Suppressor macrophage treated with lipopolysaccharide for 4 hours (primary cell): ENCODE results near the gene STK38.
"Not testable (repeated sequence)": the region's sequence is repeated elsewhere in the genome, so short reads cannot be mapped to it uniquely, and the experiment has no call there.

Source experiments
- DNase-seq: peaks from one replicate; pipeline ENCODE4 v3.0.0-alpha.2; 2020

STK38 gene

DNA sequence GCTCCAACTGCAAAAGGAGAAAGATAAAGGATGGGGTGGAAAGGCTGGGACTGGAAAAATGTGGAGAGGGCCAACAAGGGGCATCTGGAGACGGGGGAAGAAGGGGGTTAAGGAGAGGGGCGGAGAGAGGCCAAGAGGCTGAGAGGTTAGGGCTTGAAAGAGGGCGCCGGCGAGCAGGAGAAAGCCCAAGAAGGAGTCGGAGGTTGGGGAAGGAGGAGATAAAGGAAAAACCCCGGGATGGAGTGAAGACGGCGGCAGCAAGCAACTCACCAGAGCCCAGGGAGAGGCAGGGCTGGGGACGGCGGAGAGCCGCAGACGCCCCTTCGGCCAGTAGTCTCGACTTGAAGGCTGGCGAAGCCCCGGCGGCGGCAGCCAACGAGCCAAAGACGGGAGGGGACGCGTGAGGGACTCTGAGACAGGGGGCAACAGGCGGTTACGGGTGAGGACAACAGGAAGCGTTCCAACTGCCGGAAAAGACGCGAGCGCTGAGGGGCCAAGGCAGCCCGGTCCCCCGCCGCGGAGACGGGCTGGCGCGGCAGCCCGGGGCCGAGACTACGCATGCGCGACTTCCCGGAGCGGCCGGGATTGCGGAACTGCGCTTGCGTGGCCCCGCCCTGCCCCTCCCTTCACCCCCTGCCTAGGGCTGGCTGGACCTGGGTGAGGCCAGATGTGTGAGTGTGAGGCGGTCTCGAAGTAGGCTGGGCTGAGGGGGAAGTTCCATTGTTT, at the start of gene STK38:
STK38 (minus strand) TSS at position 560 of the 726 bp plus-strand sequence. CDS start 7,277 bp downstream, outside the sequence.
- DNase-seq, result peak; percentile 96

GRCh38 chr6:36596356-36596755, 49.1 kb upstream of the STK38 start:
- DNase-seq, result no peak

DNA sequence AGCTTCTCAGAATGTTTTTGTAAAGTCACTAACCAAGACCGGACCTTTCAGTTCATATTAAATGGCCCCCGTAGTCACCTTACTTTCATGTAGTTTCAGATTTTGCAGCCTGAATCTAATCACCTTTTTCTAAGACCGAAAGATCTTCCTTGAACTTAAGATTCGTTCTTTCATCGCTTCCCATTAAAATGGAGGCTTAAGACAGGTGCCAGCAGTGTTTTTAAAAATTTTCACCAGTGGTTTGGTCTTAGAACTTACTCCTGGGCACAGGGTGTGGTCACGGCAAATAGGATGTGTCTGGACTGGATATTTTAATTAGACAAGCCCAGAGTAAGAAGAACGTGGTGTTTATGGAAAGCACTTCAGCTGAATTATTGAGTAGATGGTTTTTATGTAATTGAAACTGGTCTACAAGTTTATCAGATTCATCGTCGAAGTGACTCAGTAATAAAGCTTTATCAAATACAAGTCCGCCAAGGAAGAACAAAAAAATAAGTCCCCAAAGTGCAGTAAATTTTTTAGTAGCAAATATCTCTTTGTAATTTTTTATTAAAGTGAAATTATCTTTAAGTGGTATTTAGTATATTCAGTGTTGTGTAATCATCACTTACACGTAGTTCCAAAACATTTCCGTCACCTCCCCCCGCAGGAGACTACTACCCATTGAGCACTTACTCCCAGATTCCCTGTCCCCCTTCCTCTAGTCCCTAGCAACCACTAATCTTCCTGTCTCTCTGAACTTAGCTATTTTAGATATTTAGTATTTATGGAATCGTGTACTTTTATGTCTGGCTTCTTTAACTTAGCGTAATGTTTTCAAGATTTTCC, 47.8 kb upstream of the STK38 start:
- DNase-seq, result peak; percentile 68

- peak; percentile 99 for DNase-seq
Measured at GRCh38 chr6:36594029-36594815, 46.9 kb upstream of the STK38 start, which contains the start of gene SRSF3. SRSF3 (plus strand) TSS chr6:36594362; CDS start chr6:36596763, 2,401 bp downstream.

- peak; percentile 52 for DNase-seq
Measured at GRCh38 chr6:36593569-36594028, 46.3 kb upstream of the STK38 start.

DNA sequence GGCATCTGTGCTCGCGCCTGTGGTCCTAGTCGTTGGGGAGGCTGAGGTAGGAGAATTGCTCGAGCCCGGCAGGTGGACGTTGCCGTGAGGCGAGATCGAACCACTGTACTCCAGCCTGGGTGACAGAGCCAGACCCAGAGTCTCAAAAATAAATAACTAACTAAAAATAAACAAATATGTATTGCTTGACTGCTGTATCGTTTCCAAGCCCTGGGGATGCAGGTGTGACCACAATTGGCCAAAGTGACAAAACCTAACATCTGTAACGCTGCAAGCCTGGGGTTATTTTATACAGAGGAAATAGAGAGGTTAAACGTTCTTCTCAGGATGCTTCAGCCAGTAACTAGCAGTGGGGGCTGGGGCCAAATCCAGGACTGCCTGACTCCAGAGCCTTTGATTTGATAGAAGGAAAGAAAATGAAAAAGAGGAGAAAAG, 45.0 kb upstream of the STK38 start:
- DNase-seq, result no peak

GRCh38 chr6:36590237-36590636, 43.0 kb upstream of the STK38 start:
- DNase-seq, result peak; percentile 33

GRCh38 chr6:36589025-36589400, 41.7 kb upstream of the STK38 start:
- not testable (repeated sequence) for DNase-seq

GRCh38 chr6:36586606-36587005, 39.3 kb upstream of the STK38 start:
- no peak for DNase-seq

DNA sequence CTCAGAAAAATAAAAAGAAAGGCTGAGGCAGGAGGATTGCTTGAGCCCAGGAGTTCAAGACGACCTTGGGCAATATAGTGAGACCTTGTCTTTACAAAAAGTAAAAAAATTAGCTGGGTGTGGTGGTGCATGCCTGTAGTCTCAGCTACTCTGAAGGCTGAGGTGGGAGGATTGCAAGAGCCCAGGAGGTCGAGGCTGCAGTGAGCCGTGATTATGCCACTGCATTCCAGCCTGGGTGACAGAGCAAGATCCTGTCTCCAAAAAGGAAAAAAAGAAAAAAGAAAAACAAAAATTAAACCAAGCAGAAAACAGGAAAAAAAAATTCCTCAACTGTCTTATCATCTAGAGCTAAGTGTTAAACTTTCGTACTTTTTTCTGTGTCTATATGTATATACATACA, 34.4 kb upstream of the STK38 start:
- DNase-seq, result no peak

GRCh38 chr6:36580184-36580526, 32.9 kb upstream of the STK38 start:
- no peak for DNase-seq

DNA sequence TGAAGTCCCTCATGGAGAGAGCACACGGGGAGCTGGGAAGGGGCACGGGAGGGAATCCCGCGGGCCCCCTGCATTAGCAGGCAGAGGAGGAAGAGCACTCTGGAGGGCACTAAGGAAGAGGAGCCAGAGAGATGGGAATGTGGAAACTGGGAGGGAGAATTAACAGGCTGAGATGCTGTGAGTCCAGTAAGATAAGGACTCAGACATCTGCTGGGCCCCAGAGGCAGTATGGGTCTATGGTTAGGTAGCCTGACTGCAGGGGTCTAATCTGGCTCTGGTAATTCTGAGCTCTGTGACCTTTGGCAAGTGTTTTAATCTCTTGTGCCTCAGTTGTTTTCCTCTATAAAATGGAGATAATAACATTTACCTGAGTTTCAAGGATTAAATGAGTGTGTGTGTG, 31.2 kb upstream of the STK38 start:
- DNase-seq, result no peak

DNA sequence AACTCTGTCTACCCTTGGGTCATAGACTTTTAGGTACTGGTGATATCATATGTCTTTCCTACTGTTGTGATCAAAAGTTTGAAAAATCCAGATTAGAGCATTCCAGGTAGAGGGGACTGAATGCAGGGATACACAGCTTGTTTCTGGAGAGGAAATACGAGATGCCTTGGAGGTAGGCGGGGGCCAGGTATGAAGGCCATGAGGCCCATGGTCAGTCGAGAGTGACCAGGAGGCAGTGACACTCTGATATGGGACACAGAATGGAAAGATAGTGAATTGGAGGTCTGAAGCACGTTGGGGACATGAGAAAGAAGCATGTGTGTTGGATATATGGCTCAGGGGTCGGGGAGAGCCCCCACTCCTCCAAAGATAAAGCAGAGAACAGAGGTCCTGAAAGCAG, 30.8 kb upstream of the STK38 start:
- DNase-seq, result no peak

DNA sequence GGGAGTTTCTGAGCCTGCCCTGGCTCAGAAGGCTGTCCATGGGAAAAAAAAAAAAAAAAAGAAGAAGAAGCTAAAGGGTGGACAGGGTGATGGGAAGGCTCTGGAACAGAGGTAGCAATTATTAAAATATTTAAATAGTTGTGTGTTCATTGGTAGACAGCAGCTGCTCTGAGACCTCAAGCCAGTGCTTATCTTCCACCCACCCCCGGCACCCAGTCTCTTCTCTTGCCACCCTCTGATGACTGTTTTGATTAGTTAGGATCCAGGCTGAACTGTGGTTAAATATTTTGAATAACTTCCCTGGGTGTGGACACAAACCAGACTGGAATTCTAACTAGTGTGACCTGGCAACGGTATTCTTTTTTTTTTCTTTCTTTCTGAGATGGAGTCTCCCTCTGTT, 30.0 kb upstream of the STK38 start:
- DNase-seq, result no peak

- DNase-seq, result no peak
Measured at GRCh38 chr6:36576578-36576977, 29.3 kb upstream of the STK38 start.

GRCh38 chr6:36574679-36575078, 27.4 kb upstream of the STK38 start:
- no peak for DNase-seq

DNA sequence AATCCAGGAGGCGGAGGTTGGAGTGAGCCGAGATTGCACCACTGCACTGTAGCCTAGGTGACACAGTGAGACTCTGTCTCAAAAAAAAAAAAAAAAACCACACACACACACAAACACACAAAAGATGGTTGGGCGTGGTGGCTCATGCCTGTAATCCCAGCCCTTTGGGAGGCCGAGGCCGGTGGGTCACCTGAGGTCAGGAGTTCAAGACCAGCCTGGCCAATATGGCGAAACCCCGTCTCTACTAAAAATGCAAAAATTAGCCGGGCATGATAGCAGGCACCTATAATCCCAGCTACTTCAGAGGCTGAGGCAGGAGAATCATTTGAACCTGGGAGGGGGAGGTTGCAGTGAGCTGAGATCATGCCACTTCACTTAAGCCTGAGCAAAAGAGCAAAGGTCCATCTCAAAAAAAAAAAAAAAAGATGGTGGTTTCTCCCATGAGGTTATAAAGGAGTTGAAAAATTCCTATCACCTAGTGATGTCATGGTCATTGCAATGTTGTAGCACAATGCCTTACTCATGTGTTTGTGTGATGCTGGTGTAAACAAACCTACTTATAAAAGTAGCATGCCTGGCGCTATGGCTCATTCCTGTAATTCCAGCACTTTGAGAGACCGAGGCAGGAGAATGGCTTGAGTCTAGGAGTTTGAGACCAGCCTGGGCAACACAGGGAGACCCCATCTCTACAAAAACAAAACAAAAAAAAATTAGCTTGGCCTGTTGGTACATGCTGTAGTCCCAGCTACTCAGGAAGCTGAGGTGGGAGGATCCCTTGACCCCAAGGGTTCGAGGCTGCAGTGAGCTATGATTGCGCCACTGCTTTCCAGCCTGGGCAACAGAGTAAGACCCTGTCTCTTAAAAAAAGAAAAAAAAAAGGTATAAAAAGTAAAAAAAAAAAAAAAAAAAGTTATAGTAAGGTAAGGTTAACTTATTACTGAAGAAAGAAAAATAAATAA, 25.4 kb upstream of the STK38 start:
- not testable (repeated sequence) for DNase-seq

DNA sequence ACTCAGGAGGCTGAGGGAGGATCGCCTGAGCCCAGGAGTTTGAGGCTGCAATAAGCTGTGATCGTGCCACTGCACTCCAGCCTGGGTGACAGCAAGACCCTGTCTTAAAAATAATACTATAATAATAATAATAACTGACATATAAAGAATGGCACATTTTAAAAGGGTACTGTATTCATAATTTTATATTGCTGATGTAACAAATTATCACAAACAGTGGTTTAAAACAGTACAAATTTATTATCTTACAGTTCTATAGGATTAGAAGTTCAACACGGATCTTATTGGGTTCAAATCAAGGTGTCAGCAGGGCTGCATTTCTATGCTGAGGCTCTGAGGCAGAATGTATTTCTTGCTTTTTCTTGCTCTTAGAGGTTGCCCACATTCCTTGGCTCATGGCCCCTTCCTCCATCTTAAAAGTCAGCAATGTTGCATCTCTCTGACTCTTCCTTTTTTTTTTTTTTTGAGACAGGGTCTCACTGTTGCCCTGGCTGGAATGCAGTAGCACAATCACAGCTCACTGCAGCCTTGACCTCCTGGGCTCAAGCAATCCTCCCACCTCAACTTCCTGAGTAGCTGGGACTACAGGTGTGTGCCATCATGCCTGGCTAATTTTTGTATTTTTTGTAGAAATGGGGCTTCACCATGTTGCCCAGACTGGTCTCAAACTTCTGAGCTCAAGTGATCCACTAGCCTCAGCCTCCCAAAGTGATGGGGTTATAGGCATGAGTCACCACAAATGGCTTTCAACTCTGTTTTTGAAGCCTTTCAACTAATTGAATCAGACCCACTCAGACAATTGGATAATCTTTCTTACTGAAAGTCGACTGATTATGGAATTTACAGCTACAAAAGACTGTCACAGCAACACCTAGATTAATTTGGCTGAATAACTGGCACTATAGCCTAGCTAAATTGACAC, 24.1 kb upstream of the STK38 start:
- DNase-seq, result no peak

- peak; percentile 67 for DNase-seq
Measured at GRCh38 chr6:36570264-36570663, 23.0 kb upstream of the STK38 start.

DNA sequence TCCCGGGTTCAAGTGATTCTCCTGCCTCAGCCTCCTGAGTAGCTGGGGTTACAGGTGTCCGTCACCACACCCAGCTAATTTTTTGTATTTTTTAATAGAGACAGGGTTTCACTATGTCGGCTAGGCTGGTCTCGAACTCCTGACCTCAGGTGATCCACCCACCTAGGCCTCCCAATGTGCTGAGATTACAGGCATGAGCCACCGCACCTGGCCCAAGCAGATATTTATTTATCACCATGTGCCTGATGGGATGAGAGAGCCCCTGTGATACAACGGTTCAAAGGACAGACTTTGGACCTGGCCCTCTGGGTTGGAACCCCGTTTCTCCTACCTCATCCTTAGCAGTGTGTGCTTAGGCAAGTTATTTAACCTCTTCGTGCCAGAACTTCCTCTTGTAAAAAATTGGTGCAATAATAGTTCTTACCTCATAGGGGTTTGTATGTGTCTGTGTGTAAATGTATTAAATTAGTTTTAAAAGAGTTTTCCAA, 19.2 kb upstream of the STK38 start:
- DNase-seq, result no peak

DNA sequence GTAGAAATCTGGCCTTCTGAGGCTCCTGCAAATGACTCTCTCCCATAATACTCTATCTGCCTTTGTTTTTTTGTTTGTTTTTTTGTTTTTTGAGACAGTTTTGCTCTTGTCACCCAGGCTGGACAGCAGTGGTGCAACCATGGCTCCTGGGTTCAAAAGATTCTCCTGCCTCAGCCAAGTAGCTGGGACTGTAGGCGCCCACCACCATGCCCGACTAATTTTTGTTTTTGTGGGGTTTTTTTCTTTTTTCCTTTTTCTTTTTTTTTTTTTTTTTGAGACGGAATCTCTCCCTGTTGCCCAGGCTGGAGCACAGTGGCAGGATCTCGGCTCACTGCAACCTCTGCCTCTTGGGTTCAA, 16.6 kb upstream of the STK38 start:
- no peak for DNase-seq
